ENCODE results near the gene DSCAM.

Gene DSCAM

GRCh38 chr21:40556442-40556968 is 290.5 kb downstream of the DSCAM start:
- H3K9me3 ChIP-seq (ENCODE audit: control insufficient read depth, insufficient read depth, low read length): no peaks in the 10 kb centered on the region

GRCh38 chr21:40555021-40555528 is 291.9 kb downstream of the DSCAM start:
- no peaks in the 10 kb centered on the region for H3K27me3 ChIP-seq (ENCODE audit: control insufficient read depth, insufficient read depth, low read length)

More at GRCh38 chr21:40556442-40556968, 290.5 kb downstream of the DSCAM start:
- Histone ChIP-seq H3K4me1 (ENCODE audit: control insufficient read depth, insufficient read depth, low read length) (no peaks in the 10 kb centered on the region), H3K4me3 (ENCODE audit: low read depth, low read length) (no peak overlapping the region), H3K9ac (ENCODE audit: low read depth, low read length) (no peak overlapping the region), H3K27me3 (ENCODE audit: control insufficient read depth, insufficient read depth, low read length) (no peaks in the 10 kb centered on the region), H3K36me3 (ENCODE audit: control insufficient read depth, insufficient read depth, low read length) (no peaks in the 10 kb centered on the region)

GRCh38 chr21:40553781-40554180 is 293.2 kb downstream of the DSCAM start:
- Histone ChIP-seq H3K27me3 (ENCODE audit: control insufficient read depth, insufficient read depth, low read length) (no peaks in the 10 kb centered on the region), H3K4me3 (ENCODE audit: low read depth, low read length) (no peak overlapping the region), H3K9me3 (ENCODE audit: control insufficient read depth, insufficient read depth, low read length) (peaks cover 4% of the 10 kb centered on the region), H3K4me1 (ENCODE audit: control insufficient read depth, insufficient read depth, low read length) (no peaks in the 10 kb centered on the region), H3K9ac (ENCODE audit: low read depth, low read length) (no peak overlapping the region), H3K36me3 (ENCODE audit: control insufficient read depth, insufficient read depth, low read length) (no peaks in the 10 kb centered on the region)

More at GRCh38 chr21:40555021-40555528, 291.9 kb downstream of the DSCAM start:
- H3K4me1 ChIP-seq (ENCODE audit: control insufficient read depth, insufficient read depth, low read length): no peaks in the 10 kb centered on the region
- H3K4me3 ChIP-seq (ENCODE audit: low read depth, low read length): no peak overlapping the region
- H3K36me3 ChIP-seq (ENCODE audit: control insufficient read depth, insufficient read depth, low read length): no peaks in the 10 kb centered on the region
- no peak overlapping the region for H3K9ac ChIP-seq (ENCODE audit: low read depth, low read length)
- H3K9me3 ChIP-seq (ENCODE audit: control insufficient read depth, insufficient read depth, low read length): peaks cover 4% of the 10 kb centered on the region

- Histone ChIP-seq H3K4me3 (ENCODE audit: low read depth, low read length) (no peak overlapping the region), H3K9ac (ENCODE audit: low read depth, low read length) (no peak overlapping the region), H3K27me3 (ENCODE audit: control insufficient read depth, insufficient read depth, low read length) (peaks cover 9% of the 10 kb centered on the region)
These were observed 298.9 kb downstream of the DSCAM start for GRCh38 chr21:40547906-40548513.

GRCh38 chr21:40546647-40547046 is 300.3 kb downstream of the DSCAM start:
- peaks cover 4% of the 10 kb centered on the region for H3K9me3 ChIP-seq (ENCODE audit: control insufficient read depth, insufficient read depth, low read length)
- no peaks in the 10 kb centered on the region for H3K36me3 ChIP-seq (ENCODE audit: control insufficient read depth, insufficient read depth, low read length)
- H3K4me1 ChIP-seq (ENCODE audit: control insufficient read depth, insufficient read depth, low read length): peaks cover 6% of the 10 kb centered on the region
- H3K4me3 ChIP-seq (ENCODE audit: low read depth, low read length): no peak overlapping the region
- no peak overlapping the region for H3K9ac ChIP-seq (ENCODE audit: low read depth, low read length)
- peaks cover 9% of the 10 kb centered on the region for H3K27me3 ChIP-seq (ENCODE audit: control insufficient read depth, insufficient read depth, low read length)

More at GRCh38 chr21:40547906-40548513, 298.9 kb downstream of the DSCAM start:
- Histone ChIP-seq H3K9me3 (ENCODE audit: control insufficient read depth, insufficient read depth, low read length) (peaks cover 4% of the 10 kb centered on the region), H3K4me1 (ENCODE audit: control insufficient read depth, insufficient read depth, low read length) (peaks cover 6% of the 10 kb centered on the region), H3K36me3 (ENCODE audit: control insufficient read depth, insufficient read depth, low read length) (no peaks in the 10 kb centered on the region)

GRCh38 chr21:40540216-40540615 is 306.7 kb downstream of the DSCAM start:
- Histone ChIP-seq H3K4me3 (ENCODE audit: low read depth, low read length) (no peak overlapping the region), H3K27me3 (ENCODE audit: control insufficient read depth, insufficient read depth, low read length) (no peaks in the 10 kb centered on the region), H3K9ac (ENCODE audit: low read depth, low read length) (no peak overlapping the region), H3K36me3 (ENCODE audit: control insufficient read depth, insufficient read depth, low read length) (no peaks in the 10 kb centered on the region), H3K4me1 (ENCODE audit: control insufficient read depth, insufficient read depth, low read length) (no peaks in the 10 kb centered on the region), H3K9me3 (ENCODE audit: control insufficient read depth, insufficient read depth, low read length) (no peaks in the 10 kb centered on the region)

- no peaks in the 10 kb centered on the region for H3K9me3 ChIP-seq (ENCODE audit: control insufficient read depth, insufficient read depth, low read length)
- H3K4me1 ChIP-seq (ENCODE audit: control insufficient read depth, insufficient read depth, low read length): no peaks in the 10 kb centered on the region
- no peak overlapping the region for H3K4me3 ChIP-seq (ENCODE audit: low read depth, low read length)
- H3K27me3 ChIP-seq (ENCODE audit: control insufficient read depth, insufficient read depth, low read length): no peaks in the 10 kb centered on the region
- no peaks in the 10 kb centered on the region for H3K36me3 ChIP-seq (ENCODE audit: control insufficient read depth, insufficient read depth, low read length)
- no peak overlapping the region for H3K9ac ChIP-seq (ENCODE audit: low read depth, low read length)
These were observed 312.1 kb downstream of the DSCAM start for GRCh38 chr21:40534886-40535285.

- Histone ChIP-seq H3K9me3 (ENCODE audit: control insufficient read depth, insufficient read depth, low read length) (no peaks in the 10 kb centered on the region), H3K9ac (ENCODE audit: low read depth, low read length) (no peak overlapping the region), H3K36me3 (ENCODE audit: control insufficient read depth, insufficient read depth, low read length) (no peaks in the 10 kb centered on the region), H3K4me1 (ENCODE audit: control insufficient read depth, insufficient read depth, low read length) (no peaks in the 10 kb centered on the region), H3K4me3 (ENCODE audit: low read depth, low read length) (no peak overlapping the region), H3K27me3 (ENCODE audit: control insufficient read depth, insufficient read depth, low read length) (no peaks in the 10 kb centered on the region)
These were observed 315.4 kb downstream of the DSCAM start for GRCh38 chr21:40531431-40532110.

- H3K9me3 ChIP-seq (ENCODE audit: control insufficient read depth, insufficient read depth, low read length): no peaks in the 10 kb centered on the region
- no peaks in the 10 kb centered on the region for H3K36me3 ChIP-seq (ENCODE audit: control insufficient read depth, insufficient read depth, low read length)
- H3K27me3 ChIP-seq (ENCODE audit: control insufficient read depth, insufficient read depth, low read length): no peaks in the 10 kb centered on the region
- H3K4me3 ChIP-seq (ENCODE audit: low read depth, low read length): no peak overlapping the region
- no peak overlapping the region for H3K9ac ChIP-seq (ENCODE audit: low read depth, low read length)
- no peaks in the 10 kb centered on the region for H3K4me1 ChIP-seq (ENCODE audit: control insufficient read depth, insufficient read depth, low read length)
These were observed 315.9 kb downstream of the DSCAM start for GRCh38 chr21:40531016-40531415.

- H3K9ac ChIP-seq (ENCODE audit: low read depth, low read length): no peak overlapping the region
- H3K27me3 ChIP-seq (ENCODE audit: control insufficient read depth, insufficient read depth, low read length): no peaks in the 10 kb centered on the region
- H3K36me3 ChIP-seq (ENCODE audit: control insufficient read depth, insufficient read depth, low read length): no peaks in the 10 kb centered on the region
- H3K4me3 ChIP-seq (ENCODE audit: low read depth, low read length): no peak overlapping the region
- H3K9me3 ChIP-seq (ENCODE audit: control insufficient read depth, insufficient read depth, low read length): no peaks in the 10 kb centered on the region
- peaks cover 5% of the 10 kb centered on the region for H3K4me1 ChIP-seq (ENCODE audit: control insufficient read depth, insufficient read depth, low read length)
These were observed 329.3 kb downstream of the DSCAM start for GRCh38 chr21:40517646-40518045.

- Histone ChIP-seq H3K4me3 (ENCODE audit: low read depth, low read length) (no peak overlapping the region), H3K27me3 (ENCODE audit: control insufficient read depth, insufficient read depth, low read length) (no peaks in the 10 kb centered on the region), H3K4me1 (ENCODE audit: control insufficient read depth, insufficient read depth, low read length) (peaks cover 5% of the 10 kb centered on the region), H3K36me3 (ENCODE audit: control insufficient read depth, insufficient read depth, low read length) (no peaks in the 10 kb centered on the region), H3K9me3 (ENCODE audit: control insufficient read depth, insufficient read depth, low read length) (no peaks in the 10 kb centered on the region), H3K9ac (ENCODE audit: low read depth, low read length) (no peak overlapping the region)
These were observed 330.6 kb downstream of the DSCAM start for GRCh38 chr21:40516335-40516734.

- Histone ChIP-seq H3K9me3 (ENCODE audit: control insufficient read depth, insufficient read depth, low read length) (no peaks in the 10 kb centered on the region), H3K27me3 (ENCODE audit: control insufficient read depth, insufficient read depth, low read length) (no peaks in the 10 kb centered on the region), H3K36me3 (ENCODE audit: control insufficient read depth, insufficient read depth, low read length) (no peaks in the 10 kb centered on the region), H3K4me1 (ENCODE audit: control insufficient read depth, insufficient read depth, low read length) (peaks cover 5% of the 10 kb centered on the region), H3K9ac (ENCODE audit: low read depth, low read length) (no peak overlapping the region), H3K4me3 (ENCODE audit: low read depth, low read length) (no peak overlapping the region)
These were observed 334.4 kb downstream of the DSCAM start for GRCh38 chr21:40512590-40512989.
